ENCODE measurements around the gene VWF. TPM values are rescaled to one million over a fixed set of nuclear protein-coding genes. Genes with fewer than 3 reads are reported as not detected.

The VWF gene
- total RNA-seq (2014; rRNA removed), result not detected in 2 replicates
- Bru-seq, nascent RNA, result percentile 6 among the genes with signal in this experiment
- percentile 1 among the genes with signal in this experiment for BruChase-seq, experiment 1, labeled RNA remaining after a 6-hour chase
- BruChase-seq, experiment 2, labeled RNA remaining after a 2-hour chase, result percentile 4 among the genes with signal in this experiment
- long read RNA-seq, partial matches to known transcripts, result 0 of 1 reads
- long read RNA-seq, other reads (novel, unspliced or antisense), result 1 of 1 reads

GRCh38 chr12:6124411-6125309 is at the start of gene VWF:
Gene VWF (minus strand): TSS chr12:6124670. CDS start chr12:6123196, 1,474 bp downstream.
- Histone ChIP-seq H3K9ac (ENCODE audit: low read length) (no peak within 1 kb of the TSS), H3K79me2 (ENCODE audit: low read length) (no peaks in the 10 kb centered on the region), H4K20me1 (ENCODE audit: low read length) (no peaks in the 10 kb centered on the region), H3F3A (ENCODE audit: low read length, unreplicated experiment) (no peaks in the 10 kb centered on the region), H3K4me3 (ENCODE audit: low read length) (no peak within 1 kb of the TSS), H3K4me2 (ENCODE audit: low read length) (no peak within 1 kb of the TSS), H3K27ac (ENCODE audit: low read length) (no peak within 1 kb of the TSS), H3K36me3 (ENCODE audit: low read depth, low read length) (no peaks in the 10 kb centered on the region), H3K27me3 (ENCODE audit: low read length) (no peaks in the 10 kb centered on the region), H3K9me2 (replicated peaks; ENCODE audit: low read length) (no peaks in the 10 kb centered on the region), H3K4me1 (ENCODE audit: insufficient read depth, low read length) (no peaks in the 10 kb centered on the region), H2AFZ (ENCODE audit: low read length) (no peak within 1 kb of the TSS), H3K9me3 (ENCODE audit: low read length) (no peaks in the 10 kb centered on the region)
- BruUV-seq (replicated peaks), result no TSS peak
- no peak for TF ChIP-seq EZH2phosphoT487 (IDR thresholded peaks at IDR 0.05; ENCODE audit: borderline replicate concordance, low read length)
- TF ChIP-seq CTCF (conservative IDR thresholded peaks at IDR 0.05; ENCODE audit: low read depth, low read length), result no peak
- no peak for TF ChIP-seq EZH2 (IDR thresholded peaks at IDR 0.05; ENCODE audit: low read length, unreplicated experiment)
- POLR2A ChIA-PET (ENCODE audit: unreplicated experiment), result no interaction called here
- CTCF ChIA-PET, result no interaction called here
- DNase-seq, result no peak
- intact Hi-C loops (cut with micrococcal nuclease), result no loop called here
- no peak for ATAC-seq

GRCh38 chr12:6172862-6173261 is 48.4 kb upstream of the VWF start:
- intact Hi-C loops (cut with micrococcal nuclease), result no loop called here
- no peak overlapping the region for H3K27ac ChIP-seq (ENCODE audit: low read length)
- H2AFZ ChIP-seq (ENCODE audit: low read length), result no peak overlapping the region
- H3K9ac ChIP-seq (ENCODE audit: low read length), result no peak overlapping the region
- H3F3A ChIP-seq (ENCODE audit: low read length, unreplicated experiment), result no peaks in the 10 kb centered on the region
- H3K4me2 ChIP-seq (ENCODE audit: low read length), result no peak overlapping the region
- peaks cover 9% of the 10 kb centered on the region for H3K4me1 ChIP-seq (ENCODE audit: insufficient read depth, low read length)
- no TSS peak for BruUV-seq (replicated peaks)
- CTCF ChIA-PET, result no interaction called here
- no peaks in the 10 kb centered on the region for H3K36me3 ChIP-seq (ENCODE audit: low read depth, low read length)
- no peaks in the 10 kb centered on the region for H4K20me1 ChIP-seq (ENCODE audit: low read length)
- H3K27me3 ChIP-seq (ENCODE audit: low read length), result no peaks in the 10 kb centered on the region
- TF ChIP-seq EZH2 (IDR thresholded peaks at IDR 0.05; ENCODE audit: low read length, unreplicated experiment), result no peak
- TF ChIP-seq CTCF (conservative IDR thresholded peaks at IDR 0.05; ENCODE audit: low read depth, low read length), result no peak
- no peak for TF ChIP-seq EZH2phosphoT487 (IDR thresholded peaks at IDR 0.05; ENCODE audit: borderline replicate concordance, low read length)
- ATAC-seq (no peak), DNase-seq (no peak)
- H3K9me2 ChIP-seq (replicated peaks; ENCODE audit: low read length), result no peaks in the 10 kb centered on the region
- H3K79me2 ChIP-seq (ENCODE audit: low read length), result no peaks in the 10 kb centered on the region
- no peak overlapping the region for H3K4me3 ChIP-seq (ENCODE audit: low read length)
- H3K9me3 ChIP-seq (ENCODE audit: low read length), result no peaks in the 10 kb centered on the region
- POLR2A ChIA-PET (ENCODE audit: unreplicated experiment), result no interaction called here

GRCh38 chr12:6172086-6172485 is 47.6 kb upstream of the VWF start:
- Histone ChIP-seq H3F3A (ENCODE audit: low read length, unreplicated experiment) (peaks cover under 1% of the 10 kb centered on the region), H2AFZ (ENCODE audit: low read length) (no peak overlapping the region), H3K4me3 (ENCODE audit: low read length) (no peak overlapping the region), H3K9me2 (replicated peaks; ENCODE audit: low read length) (no peaks in the 10 kb centered on the region), H3K79me2 (ENCODE audit: low read length) (no peaks in the 10 kb centered on the region), H3K9ac (ENCODE audit: low read length) (no peak overlapping the region), H3K9me3 (ENCODE audit: low read length) (no peaks in the 10 kb centered on the region), H4K20me1 (ENCODE audit: low read length) (no peaks in the 10 kb centered on the region), H3K27ac (ENCODE audit: low read length) (no peak overlapping the region), H3K4me1 (ENCODE audit: insufficient read depth, low read length) (peaks cover 16% of the 10 kb centered on the region), H3K27me3 (ENCODE audit: low read length) (no peaks in the 10 kb centered on the region), H3K36me3 (ENCODE audit: low read depth, low read length) (no peaks in the 10 kb centered on the region), H3K4me2 (ENCODE audit: low read length) (no peak overlapping the region)
- DNase-seq (no peak), ATAC-seq (no peak)
- ChIA-PET POLR2A (ENCODE audit: unreplicated experiment) (no interaction called here), CTCF (no interaction called here)
- TF ChIP-seq EZH2 (IDR thresholded peaks at IDR 0.05; ENCODE audit: low read length, unreplicated experiment) (no peak), EZH2phosphoT487 (IDR thresholded peaks at IDR 0.05; ENCODE audit: borderline replicate concordance, low read length) (no peak), CTCF (conservative IDR thresholded peaks at IDR 0.05; ENCODE audit: low read depth, low read length) (no peak)
- intact Hi-C loops (cut with micrococcal nuclease), result no loop called here
- no TSS peak for BruUV-seq (replicated peaks)

Data from PC-3 (cell line).